HepG2 (cell line): ENCODE measurements around the gene DGKG. TPM values are rescaled to one million over a fixed set of nuclear protein-coding genes. Genes with fewer than 3 reads are reported as not detected.

Source experiments
- CBFB ChIP-seq: sonication (generic); formaldehyde crosslinking; IDR thresholded peaks from 2 replicates; pipeline ENCODE4 v1.4.0; 2020; ENCODE audit warnings: missing genetic modification reagents
- CREM ChIP-seq, 2 experiments: sonication (generic) in 1 of 2; formaldehyde crosslinking in 1 of 2; IDR thresholded peaks; 2 replicates each; pipeline versions ENCODE4 v1.4.0 to v1.6.1; 2016 to 2020; ENCODE audit warnings: antibody characterized with exemption in 1 of 2, mild to moderate bottlenecking in 1 of 2, missing genetic modification reagents in 1 of 2
- FOXP1 ChIP-seq, 2 experiments: fragments of 450-650 bp in 1 of 2; IDR thresholded peaks; 2 replicates each; pipeline ENCODE4 v1.6.1; 2017 to 2018; ENCODE audit warnings: antibody characterized with exemption in 1 of 2
- GFI1 ChIP-seq: sonication (generic); formaldehyde crosslinking; IDR thresholded peaks from 2 replicates; pipeline ENCODE4 v1.5.0; 2020; ENCODE audit warnings: missing genetic modification reagents, mild to moderate bottlenecking, borderline replicate concordance
- HNF4G ChIP-seq, 2 experiments: sonication (generic) in 1 of 2; formaldehyde crosslinking in 1 of 2; IDR thresholded peaks; 2 replicates each; pipeline versions ENCODE4 v1.4.0 to v1.6.1; 2011 to 2020; ENCODE audit warnings: borderline replicate concordance in 2 of 2, low read depth in 2 of 2, mild to moderate bottlenecking in 2 of 2, low read length in 1 of 2, missing genetic modification reagents in 1 of 2, moderate library complexity in 1 of 2
- IRX3 ChIP-seq: sonication (generic); formaldehyde crosslinking; IDR thresholded peaks from 2 replicates; pipeline ENCODE4 v1.8.1; 2023; ENCODE audit warnings: mild to moderate bottlenecking, low read depth, missing genetic modification reagents, borderline replicate concordance
- KDM1A ChIP-seq: IDR thresholded peaks from 2 replicates; pipeline ENCODE4 v1.6.1; 2016; ENCODE audit warnings: missing compliant biosample characterization
- KLF11 ChIP-seq: IDR thresholded peaks from 2 replicates; pipeline ENCODE4 v1.6.1; 2016; ENCODE audit warnings: missing compliant biosample characterization
- NR2F6 ChIP-seq, 2 experiments: IDR thresholded peaks; 2 replicates each; pipeline ENCODE4 v1.6.1; 2016; ENCODE audit warnings: antibody characterized with exemption in 1 of 2, mild to moderate bottlenecking in 1 of 2
- PHF21A ChIP-seq: sonication (generic); formaldehyde crosslinking; IDR thresholded peaks from 2 replicates; pipeline ENCODE4 v1.5.0; 2020; ENCODE audit warnings: mild to moderate bottlenecking, missing genetic modification reagents
- RFX1 ChIP-seq: fragments of 450-650 bp; IDR thresholded peaks from 2 replicates; pipeline ENCODE4 v1.6.1; 2017
- RFX5 ChIP-seq: IDR thresholded peaks from 2 replicates; pipeline ENCODE4 v1.6.1; 2011; ENCODE audit warnings: low read depth, low read length, improper control_type of control experiment
- SOX5 ChIP-seq: IDR thresholded peaks from 2 replicates; pipeline ENCODE4 v1.6.1; 2016; ENCODE audit warnings: borderline replicate concordance
- SP140L ChIP-seq: sonication (generic); formaldehyde crosslinking; IDR thresholded peaks from 2 replicates; pipeline ENCODE4 v1.4.0; 2020; ENCODE audit warnings: missing genetic modification reagents, borderline replicate concordance
- TCF12 ChIP-seq, 2 experiments: fragments of 450-650 bp in 1 of 2; sonication (generic) in 1 of 2; formaldehyde crosslinking in 1 of 2; IDR thresholded peaks; 2 replicates each; pipeline versions ENCODE4 v1.6.1 to v1.8.0; 2017 to 2022; ENCODE audit warnings: antibody characterized with exemption in 1 of 2, mild to moderate bottlenecking in 1 of 2, missing genetic modification reagents in 1 of 2, moderate library complexity in 1 of 2
- TCF7 ChIP-seq: sonication (generic); IDR thresholded peaks from 2 replicates; pipeline ENCODE4 v1.6.1; 2016; ENCODE audit warnings: antibody characterized with exemption, low read depth
- XBP1 ChIP-seq: sonication (generic); formaldehyde crosslinking; IDR thresholded peaks from 2 replicates; pipeline ENCODE4 v1.5.0; 2020; ENCODE audit warnings: missing genetic modification reagents
- ZEB1 ChIP-seq: IDR thresholded peaks from 2 replicates; pipeline ENCODE4 v1.6.1; 2012; ENCODE audit warnings: mild to moderate bottlenecking, low read depth, inconsistent platforms; ENCODE audit not compliant: insufficient replicate concordance
- ZGPAT ChIP-seq: IDR thresholded peaks from 2 replicates; pipeline ENCODE4 v1.6.1; 2016; ENCODE audit warnings: mild to moderate bottlenecking
- ZNF230 ChIP-seq: sonication (generic); formaldehyde crosslinking; IDR thresholded peaks from 2 replicates; pipeline ENCODE4 v1.4.0; 2020; ENCODE audit warnings: mild to moderate bottlenecking, missing genetic modification reagents
- ZNF607 ChIP-seq: sonication (generic); formaldehyde crosslinking; IDR thresholded peaks from 2 replicates; pipeline ENCODE4 v1.5.1; 2020; ENCODE audit warnings: missing genetic modification reagents, mild to moderate bottlenecking, borderline replicate concordance
- polyA plus RNA-seq, 8 experiments: library from polyadenylated mRNA; depleted of rRNA in 3 of 8; stranded (reverse) in 7 of 8; unstranded in 1 of 8; fragments of >200 nt; fragmentation: Illumina TruSeq in 4 of 8; extraction: Trizol in 4 of 8; gene quantifications; 2 replicates each; pipeline versions ENCODE4 v1.2.1 to v1.2.3, GENCODE V29; 2011 to 2016; ENCODE audit warnings: low read depth in 4 of 8, missing spikeins in 1 of 8, mixed read lengths in 1 of 8; ENCODE audit not compliant: insufficient read depth in 1 of 8
- total RNA-seq, 5 experiments: library from RNA; depleted of rRNA; stranded (reverse); fragments of >200 nt; fragmentation: Illumina TruSeq; extraction: Trizol; gene quantifications; 2 replicates each; pipeline ENCODE4 v1.2.3, GENCODE V29; 2016; ENCODE audit warnings: low read depth in 1 of 5
- TF ChIP-seq, protein P1 (sequence below): sonication (generic); formaldehyde crosslinking; IDR thresholded peaks from 2 replicates; pipeline ENCODE4 v1.4.0; 2020; ENCODE audit warnings: missing genetic modification reagents
- TF ChIP-seq, protein P2 (sequence below): sonication (generic); formaldehyde crosslinking; IDR thresholded peaks from 2 replicates; pipeline ENCODE4 v1.5.0; 2020; ENCODE audit warnings: missing genetic modification reagents, mild to moderate bottlenecking, borderline replicate concordance

DGKG gene
- total and polyA plus RNA-seq, 2 of the 13 experiments (the other 11 are each of a cell fraction or from before 2014, with no cell fraction given) = 3.8 to 6.2 TPM

- TF ChIP-seq HNF4G (IDR thresholded peaks at IDR 0.05; ENCODE audit: borderline replicate concordance, low read depth, low read length) = 0 out of 2 replicates have a peak, but pooled peaks have one; percentile 32
- no peak for TF ChIP-seq HNF4G (CRISPR knock-in tag; IDR thresholded peaks at IDR 0.05; ENCODE audit: borderline replicate concordance, low read depth)
- TF ChIP-seq RFX5 = no peak
- TF ChIP-seq KLF11 = no peak
- TF ChIP-seq NR2F6 (IDR thresholded peaks at IDR 0.05) = peak; percentile 29; the same call in 1 of the 2 replicates
- no peak for TF ChIP-seq NR2F6 (CRISPR knock-in tag; IDR thresholded peaks at IDR 0.05)
- TF ChIP-seq, protein P1, sequence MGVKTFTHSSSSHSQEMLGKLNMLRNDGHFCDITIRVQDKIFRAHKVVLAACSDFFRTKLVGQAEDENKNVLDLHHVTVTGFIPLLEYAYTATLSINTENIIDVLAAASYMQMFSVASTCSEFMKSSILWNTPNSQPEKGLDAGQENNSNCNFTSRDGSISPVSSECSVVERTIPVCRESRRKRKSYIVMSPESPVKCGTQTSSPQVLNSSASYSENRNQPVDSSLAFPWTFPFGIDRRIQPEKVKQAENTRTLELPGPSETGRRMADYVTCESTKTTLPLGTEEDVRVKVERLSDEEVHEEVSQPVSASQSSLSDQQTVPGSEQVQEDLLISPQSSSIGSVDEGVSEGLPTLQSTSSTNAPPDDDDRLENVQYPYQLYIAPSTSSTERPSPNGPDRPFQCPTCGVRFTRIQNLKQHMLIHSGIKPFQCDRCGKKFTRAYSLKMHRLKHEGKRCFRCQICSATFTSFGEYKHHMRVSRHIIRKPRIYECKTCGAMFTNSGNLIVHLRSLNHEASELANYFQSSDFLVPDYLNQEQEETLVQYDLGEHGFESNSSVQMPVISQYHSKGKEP (CRISPR knock-in tag) = no peak
- peak; percentile 51; the same call in 1 of the 2 replicates for TF ChIP-seq TCF7
- TF ChIP-seq IRX3 (CRISPR knock-in tag) = no peak
- no peak for TF ChIP-seq ZGPAT
- TF ChIP-seq SOX5 (CRISPR knock-in tag) = no peak
- no peak for TF ChIP-seq SP140L (CRISPR knock-in tag)
- TF ChIP-seq, protein P2, sequence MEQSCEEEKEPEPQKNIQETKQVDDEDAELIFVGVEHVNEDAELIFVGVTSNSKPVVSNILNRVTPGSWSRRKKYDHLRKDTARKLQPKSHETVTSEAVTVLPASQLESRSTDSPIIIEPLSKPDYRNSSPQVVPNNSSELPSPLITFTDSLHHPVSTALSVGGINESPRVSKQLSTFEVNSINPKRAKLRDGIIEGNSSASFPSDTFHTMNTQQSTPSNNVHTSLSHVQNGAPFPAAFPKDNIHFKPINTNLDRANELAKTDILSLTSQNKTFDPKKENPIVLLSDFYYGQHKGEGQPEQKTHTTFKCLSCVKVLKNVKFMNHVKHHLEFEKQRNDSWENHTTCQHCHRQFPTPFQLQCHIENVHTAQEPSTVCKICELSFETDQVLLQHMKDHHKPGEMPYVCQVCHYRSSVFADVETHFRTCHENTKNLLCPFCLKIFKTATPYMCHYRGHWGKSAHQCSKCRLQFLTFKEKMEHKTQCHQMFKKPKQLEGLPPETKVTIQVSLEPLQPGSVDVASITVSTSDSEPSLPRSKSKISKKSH (CRISPR knock-in tag) = no peak
- TF ChIP-seq PHF21A (CRISPR knock-in tag) = peak; percentile 33; the same call in 1 of the 2 replicates
- TF ChIP-seq CBFB = no peak
- peak; percentile 67 for TF ChIP-seq ZEB1
- peak; percentile 77 for TF ChIP-seq GFI1 (CRISPR knock-in tag)
- no peak for TF ChIP-seq TCF12 (IDR thresholded peaks at IDR 0.05)
- TF ChIP-seq TCF12 (CRISPR knock-in tag; IDR thresholded peaks at IDR 0.05) = no peak
- no peak for TF ChIP-seq ZNF607 (CRISPR knock-in tag)
- TF ChIP-seq XBP1 (CRISPR knock-in tag) = no peak
- TF ChIP-seq RFX1 = no peak
- no peak for TF ChIP-seq ZNF230 (CRISPR knock-in tag)
- TF ChIP-seq KDM1A = no peak
- TF ChIP-seq FOXP1 (IDR thresholded peaks at IDR 0.05) = no peak
- TF ChIP-seq FOXP1 (CRISPR knock-in tag; IDR thresholded peaks at IDR 0.05) = no peak
- peak; percentile 29; the same call in 1 of the 2 replicates for TF ChIP-seq CREM (IDR thresholded peaks at IDR 0.05)
- TF ChIP-seq CREM (CRISPR knock-in tag; IDR thresholded peaks at IDR 0.05) = no peak
Observed at GRCh38 chr3:186327912-186328487, 34.0 kb downstream of the DGKG start (continued).
